Natural killer cell treated with Interleukin-12 subunit alpha and Interleukin-12 subunit beta and Interleukin-15 and Interleukin-18, amount 100 ng/mL, for 72 hours (primary cell): ENCODE results near the gene OR52A5. TPM values are rescaled to one million over a fixed set of nuclear protein-coding genes. Genes with fewer than 3 reads are reported as not detected.
"Not testable (repeated sequence)": the region's sequence is repeated elsewhere in the genome, so short reads cannot be mapped to it uniquely, and the experiment has no call there.

ENCODE experiments used
- ATAC-seq, 2 donors: fragments of 150-1000 bp; cut with Tn5 transposase in 1 of 2; sonication (Bioruptor Pico), chemical (Tn5 transposase) in 1 of 2; 2 replicates each; pipeline ENCODE4 v1.10.0; 2021
- DNase-seq: peaks from one replicate; pipeline ENCODE4 v3.0.0; 2022; ENCODE audit warnings: low spot score
- H3K27ac Mint-ChIP-seq, 2 donors: 1 replicate in 1 of 2; 2 replicates in 1 of 2; pipeline ENCODE4 v1.8.0; 2022; ENCODE audit warnings: mixed read lengths in 2 of 2, mild to moderate bottlenecking in 1 of 2, moderate library complexity in 1 of 2
- H3K27me3 Mint-ChIP-seq, 2 donors: 1 replicate in 1 of 2; 2 replicates in 1 of 2; pipeline ENCODE4 v1.8.0; 2022; ENCODE audit warnings: mixed read lengths in 2 of 2
- H3K36me3 Mint-ChIP-seq: one replicate; pipeline ENCODE4 v1.8.0; 2022; ENCODE audit warnings: mixed read lengths
- H3K4me1 Mint-ChIP-seq, 2 donors: 1 replicate in 1 of 2; 2 replicates in 1 of 2; pipeline ENCODE4 v1.8.0; 2022; ENCODE audit warnings: low read depth in 2 of 2, mixed read lengths in 2 of 2, mild to moderate bottlenecking in 1 of 2
- H3K4me3 Mint-ChIP-seq: one replicate; pipeline ENCODE4 v1.8.0; 2022; ENCODE audit warnings: mixed read lengths
- H3K9me3 Mint-ChIP-seq: 2 replicates; pipeline ENCODE4 v1.8.0; 2022; ENCODE audit warnings: mixed read lengths
- total RNA-seq, 2 donors: library from RNA; stranded (reverse); gene quantifications; one replicate each; pipeline ENCODE4 v1.2.3, GENCODE V29; 2022

OR52A5 gene
- total RNA-seq: not detected

DNA sequence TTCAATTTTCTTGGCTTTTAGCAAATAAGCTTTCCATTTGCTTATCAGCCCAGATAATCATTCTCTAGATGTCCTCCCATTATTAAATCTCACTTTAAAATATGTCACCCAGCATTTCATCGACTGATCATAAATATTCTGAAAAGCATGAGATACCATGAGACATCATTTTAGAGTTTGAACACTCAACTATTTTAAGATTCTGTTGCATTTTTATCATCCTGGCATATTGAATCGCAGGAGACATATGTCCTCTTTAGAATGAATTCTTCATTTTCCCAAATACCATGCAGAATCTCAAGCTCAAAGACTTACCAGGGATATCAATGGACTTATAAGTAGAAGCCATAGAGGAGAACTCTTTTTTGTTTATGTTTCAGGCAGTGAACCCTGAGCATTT lies at the start of gene OR52A5:
OR52A5 (minus strand) TSS at position 361 of the 400 bp plus-strand sequence. CDS start 5,714 bp downstream, outside the sequence.
- ATAC-seq: no peak
- Mint-ChIP-seq H3K36me3 (no peaks in the 10 kb centered on the region), H3K9me3 (no peaks in the 10 kb centered on the region)

DNA sequence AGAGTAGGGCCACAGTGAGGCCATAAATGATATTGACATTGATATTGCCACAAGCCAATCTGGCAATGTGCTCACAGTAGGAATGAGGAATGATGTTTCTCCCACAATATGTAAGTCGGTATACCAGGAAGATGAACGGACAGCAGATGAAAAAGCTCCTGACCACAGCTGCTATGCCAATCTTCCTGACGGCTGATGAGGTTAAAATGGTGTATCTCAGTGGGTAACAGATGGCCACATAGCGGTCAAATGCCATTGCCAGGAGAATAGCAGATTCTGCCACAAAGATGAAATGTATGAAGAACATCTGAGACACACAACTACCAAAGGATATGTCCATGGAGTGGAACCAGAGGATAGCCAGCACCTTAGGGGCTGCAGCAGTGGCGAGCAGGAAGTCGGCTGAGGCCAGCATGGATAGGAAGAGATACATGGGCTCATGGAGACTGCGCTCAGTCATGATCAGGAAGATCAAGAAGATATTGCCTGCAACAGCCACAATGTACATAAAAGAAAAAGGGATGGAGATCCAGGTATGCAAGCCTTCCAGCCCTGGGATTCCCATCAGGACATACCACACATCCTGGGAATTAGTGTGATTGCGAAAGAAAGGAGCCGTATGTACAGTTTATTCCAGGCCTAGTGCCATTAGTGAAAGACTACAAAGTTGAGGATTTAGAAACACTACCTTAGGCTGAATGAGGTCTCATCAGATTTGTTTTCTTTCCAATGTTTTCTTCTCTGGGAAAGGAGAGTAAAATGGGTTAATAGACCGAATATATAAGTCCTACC lies 40.1 kb upstream of the OR52A5 start:
- ATAC-seq: no peak
- H3K27ac Mint-ChIP-seq: no peak overlapping the region
- H3K4me1 Mint-ChIP-seq: no peaks in the 10 kb centered on the region
- H3K4me3 Mint-ChIP-seq: no peak overlapping the region
- H3K36me3 Mint-ChIP-seq: no peaks in the 10 kb centered on the region
- DNase-seq: no peak
- no peaks in the 10 kb centered on the region for H3K27me3 Mint-ChIP-seq
- H3K9me3 Mint-ChIP-seq: peaks cover 2% of the 10 kb centered on the region

More for the DNA sequence above, at the start of gene OR52A5:
- H3K27me3 Mint-ChIP-seq: peaks cover 2 to 6% of the 10 kb centered on the region in 2 donors
- no peak within 1 kb of the TSS for H3K4me3 Mint-ChIP-seq
- H3K4me1 Mint-ChIP-seq: no peaks in the 10 kb centered on the region
- DNase-seq: no peak
- no peak within 1 kb of the TSS for H3K27ac Mint-ChIP-seq

GRCh38 chr11:5174934-5175333 lies 36.8 kb upstream of the OR52A5 start:
- no peaks in the 10 kb centered on the region for H3K36me3 Mint-ChIP-seq

DNA sequence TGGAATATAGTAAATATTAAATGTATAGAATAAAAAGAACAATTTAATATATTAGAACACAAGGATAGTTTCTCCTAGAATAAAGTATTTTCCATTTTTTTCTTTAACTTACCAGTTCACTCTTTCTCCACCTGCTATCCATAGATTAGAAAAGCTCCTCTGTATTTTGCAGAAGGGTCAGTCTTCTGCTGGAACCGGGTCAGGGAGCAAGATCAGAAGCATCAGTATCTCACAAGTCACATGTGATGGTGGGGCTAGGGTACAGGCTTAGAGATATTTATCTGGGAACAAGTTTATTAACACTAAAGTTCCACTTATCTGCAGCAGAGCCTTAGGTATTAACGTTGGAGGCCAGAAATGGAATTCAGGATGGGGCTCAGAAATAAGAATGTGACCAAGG lies 33.7 kb upstream of the OR52A5 start:
- Mint-ChIP-seq H3K9me3 (peaks cover 4% of the 10 kb centered on the region), H3K27me3 (no peaks in the 10 kb centered on the region)

More at GRCh38 chr11:5174934-5175333, 36.8 kb upstream of the OR52A5 start:
- ATAC-seq: no peak
- no peak overlapping the region for H3K27ac Mint-ChIP-seq
- no peak overlapping the region for H3K4me3 Mint-ChIP-seq
- DNase-seq: no peak
- peaks cover 4% of the 10 kb centered on the region for H3K9me3 Mint-ChIP-seq
- H3K27me3 Mint-ChIP-seq: no peaks in the 10 kb centered on the region
- no peaks in the 10 kb centered on the region for H3K4me1 Mint-ChIP-seq

GRCh38 chr11:5165898-5166297 lies 27.7 kb upstream of the OR52A5 start:
- DNase-seq, H3K27me3 Mint-ChIP-seq, H3K4me1 Mint-ChIP-seq, H3K4me3 Mint-ChIP-seq, H3K36me3 Mint-ChIP-seq, ATAC-seq, H3K27ac Mint-ChIP-seq: not testable (repeated sequence)
- peaks cover 14% of the 10 kb centered on the region for H3K9me3 Mint-ChIP-seq

More for the DNA sequence above, 33.7 kb upstream of the OR52A5 start:
- no peak overlapping the region for H3K4me3 Mint-ChIP-seq
- H3K27ac Mint-ChIP-seq: no peak overlapping the region
- ATAC-seq: no peak
- no peaks in the 10 kb centered on the region for H3K36me3 Mint-ChIP-seq
- DNase-seq: no peak
- no peaks in the 10 kb centered on the region for H3K4me1 Mint-ChIP-seq

DNA sequence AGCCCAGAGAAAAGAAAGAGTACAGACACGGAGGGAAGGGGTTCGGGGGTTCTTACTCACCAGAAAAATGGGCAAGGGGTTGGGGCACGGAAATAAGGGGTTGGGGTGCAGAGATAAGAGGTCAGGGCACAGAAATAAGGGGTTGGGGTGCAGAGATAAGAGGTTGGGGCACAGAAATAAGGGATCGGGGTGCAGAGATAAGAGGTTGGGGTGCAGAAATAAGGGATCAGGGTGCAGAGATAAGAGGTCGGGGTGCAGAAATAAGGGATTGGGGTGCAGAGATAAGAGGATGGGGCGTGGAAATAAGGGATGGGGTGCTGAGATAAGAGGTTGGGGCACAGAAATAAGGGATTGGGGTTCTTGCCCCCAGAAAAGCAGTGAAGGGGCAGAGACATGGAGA lies 26.7 kb upstream of the OR52A5 start:
- H3K4me1 Mint-ChIP-seq, DNase-seq, H3K4me3 Mint-ChIP-seq, H3K27me3 Mint-ChIP-seq, H3K36me3 Mint-ChIP-seq, ATAC-seq, H3K27ac Mint-ChIP-seq: not testable (repeated sequence)
- peaks cover 15% of the 10 kb centered on the region for H3K9me3 Mint-ChIP-seq

- H3K9me3 Mint-ChIP-seq: peaks cover 15% of the 10 kb centered on the region
- H3K27ac Mint-ChIP-seq, H3K36me3 Mint-ChIP-seq, H3K27me3 Mint-ChIP-seq, H3K4me1 Mint-ChIP-seq, DNase-seq, H3K4me3 Mint-ChIP-seq, ATAC-seq: not testable (repeated sequence)
Observed at GRCh38 chr11:5161045-5161444, 22.9 kb upstream of the OR52A5 start.

DNA sequence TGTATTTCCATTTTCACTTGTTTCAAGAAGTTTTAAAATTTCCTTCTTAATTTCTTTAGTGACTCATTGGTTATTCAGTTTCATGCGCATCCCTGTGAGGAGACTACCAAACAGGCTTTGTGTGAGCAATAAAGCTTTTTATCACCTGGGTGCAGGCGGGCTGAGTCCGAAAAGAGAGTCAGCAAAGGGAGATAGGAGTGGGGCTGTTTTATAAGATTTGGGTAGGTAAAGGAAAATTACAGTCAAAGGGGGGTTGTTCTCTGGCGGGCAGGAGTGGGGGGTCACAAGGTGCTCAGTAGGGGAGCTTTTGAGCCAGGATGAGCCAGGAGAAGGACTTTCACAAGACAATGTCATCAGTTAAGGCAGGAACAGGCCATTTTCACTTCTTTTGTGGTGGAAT lies 22.1 kb upstream of the OR52A5 start:
- peaks cover 15% of the 10 kb centered on the region for H3K9me3 Mint-ChIP-seq
- not testable (repeated sequence) for ATAC-seq, DNase-seq, H3K27ac Mint-ChIP-seq, H3K4me1 Mint-ChIP-seq, H3K27me3 Mint-ChIP-seq, H3K4me3 Mint-ChIP-seq, H3K36me3 Mint-ChIP-seq

- H3K27ac Mint-ChIP-seq: no peak overlapping the region
- ATAC-seq (no peak), DNase-seq (no peak)
- no peaks in the 10 kb centered on the region for H3K4me1 Mint-ChIP-seq
- H3K9me3 Mint-ChIP-seq: peaks cover 15% of the 10 kb centered on the region
- H3K27me3 Mint-ChIP-seq: peaks cover 0 to 6% of the 10 kb centered on the region in 2 donors
- no peak overlapping the region for H3K4me3 Mint-ChIP-seq
- no peaks in the 10 kb centered on the region for H3K36me3 Mint-ChIP-seq
Observed at GRCh38 chr11:5159806-5160205, 21.6 kb upstream of the OR52A5 start.

- ATAC-seq: no peak
- no peak for DNase-seq
- Mint-ChIP-seq H3K4me1 (no peaks in the 10 kb centered on the region), H3K9me3 (no peaks in the 10 kb centered on the region), H3K27ac (no peak within 1 kb of the TSS), H3K36me3 (no peaks in the 10 kb centered on the region), H3K27me3 (no peaks in the 10 kb centered on the region), H3K4me3 (no peak within 1 kb of the TSS)
Observed at GRCh38 chr11:5154657-5155056, 16.5 kb upstream of the OR52A5 start, which contains the start of gene OR52A1. OR52A1 (minus strand) TSS chr11:5154757; CDS start chr11:5152369, 2,388 bp downstream.

DNA sequence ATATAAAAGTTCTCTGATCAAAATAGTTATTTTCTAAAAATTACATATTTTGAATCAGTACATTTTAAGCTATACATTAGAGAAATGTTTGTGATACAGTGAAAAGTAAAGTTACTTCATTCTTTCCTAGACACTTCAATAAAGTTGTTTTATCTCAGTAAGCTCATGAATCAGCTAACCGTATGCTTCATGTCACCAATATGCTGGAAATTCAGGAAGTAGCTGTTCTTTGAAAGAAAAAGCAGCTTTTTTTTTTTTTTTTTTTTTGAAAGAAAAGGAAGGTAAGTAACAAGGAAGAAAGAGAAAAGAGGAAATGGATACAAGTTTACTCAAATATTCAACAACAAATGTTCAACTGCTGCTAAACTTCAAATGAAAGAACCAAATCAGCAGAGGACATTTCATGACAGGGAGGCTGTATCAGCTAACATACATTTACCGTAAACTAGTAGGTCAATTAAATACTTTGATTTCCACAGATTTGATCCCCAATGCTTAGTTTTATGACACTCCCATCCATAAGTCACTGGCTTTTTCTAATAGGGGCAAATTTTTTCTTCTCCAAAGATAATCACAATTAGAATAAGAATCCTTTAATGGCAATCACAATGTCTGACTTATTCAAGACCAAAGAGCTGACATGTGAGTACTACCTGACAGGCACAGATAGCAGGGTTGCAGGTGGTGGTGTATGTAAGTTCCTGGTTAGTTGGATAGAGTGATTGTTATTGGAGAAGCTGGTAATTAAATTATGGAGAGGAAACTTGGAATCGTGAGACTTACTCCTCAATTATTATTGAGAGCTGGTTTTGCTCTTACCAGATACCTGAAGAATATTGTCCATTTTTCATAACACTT lies 15.6 kb upstream of the OR52A5 start:
- Mint-ChIP-seq H3K4me1 (no peaks in the 10 kb centered on the region), H3K9me3 (no peaks in the 10 kb centered on the region), H3K4me3 (no peak overlapping the region), H3K27me3 (no peaks in the 10 kb centered on the region), H3K27ac (no peak overlapping the region), H3K36me3 (no peaks in the 10 kb centered on the region)
- ATAC-seq: no peak
- DNase-seq: no peak

DNA sequence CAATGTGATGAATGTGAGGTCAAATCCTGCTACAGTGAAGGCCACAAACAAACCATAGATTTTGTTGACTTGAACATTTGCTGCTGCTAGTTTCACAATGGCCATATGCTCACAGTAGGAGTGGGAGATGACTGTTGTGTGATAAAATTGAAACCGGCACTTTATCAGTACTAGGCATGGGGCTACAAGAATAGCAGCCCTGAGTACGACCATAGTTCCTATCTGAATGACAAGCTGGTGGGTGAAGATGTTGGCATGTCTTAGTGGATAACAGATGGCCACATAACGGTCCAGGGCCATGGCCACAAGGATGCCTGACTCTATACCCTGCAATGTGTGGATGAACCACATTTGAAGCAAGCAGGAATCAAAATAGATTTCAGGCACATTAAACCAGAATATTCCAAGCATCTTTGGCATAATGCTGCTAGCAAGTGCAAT lies 13.6 kb upstream of the OR52A5 start:
- H3K27me3 Mint-ChIP-seq: no peaks in the 10 kb centered on the region
- H3K4me3 Mint-ChIP-seq: no peak overlapping the region
- DNase-seq (no peak), ATAC-seq (no peak)
- H3K36me3 Mint-ChIP-seq: no peaks in the 10 kb centered on the region
- no peaks in the 10 kb centered on the region for H3K9me3 Mint-ChIP-seq
- no peak overlapping the region for H3K27ac Mint-ChIP-seq
- no peaks in the 10 kb centered on the region for H3K4me1 Mint-ChIP-seq

- H3K27me3 Mint-ChIP-seq, H3K36me3 Mint-ChIP-seq, H3K4me1 Mint-ChIP-seq, ATAC-seq, DNase-seq, H3K9me3 Mint-ChIP-seq, H3K4me3 Mint-ChIP-seq, H3K27ac Mint-ChIP-seq: not testable (repeated sequence)
Observed at GRCh38 chr11:5144206-5144605, 6.0 kb upstream of the OR52A5 start.

DNA sequence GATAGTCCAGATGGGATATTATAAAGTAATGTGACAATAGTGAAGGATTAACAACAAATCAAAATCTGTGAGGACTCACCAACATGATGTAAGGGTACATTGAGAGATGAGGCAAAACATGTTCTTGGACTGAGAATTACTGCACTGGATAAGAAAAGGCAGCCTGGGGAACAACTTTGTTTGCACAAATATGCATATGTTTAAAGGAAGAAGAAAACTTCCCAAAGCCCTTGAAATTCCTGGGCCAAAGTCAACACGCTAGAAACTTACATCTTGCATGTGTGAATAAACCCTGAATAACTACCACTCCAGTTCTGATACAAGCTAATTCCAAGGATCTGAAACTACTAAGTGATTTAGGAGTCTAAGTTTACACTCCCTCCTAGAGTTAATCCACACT lies 1.1 kb downstream of the OR52A5 start:
- Mint-ChIP-seq H3K27ac (no peak overlapping the region), H3K9me3 (no peaks in the 10 kb centered on the region), H3K27me3 (peaks cover 2 to 6% of the 10 kb centered on the region in 2 donors), H3K4me1 (no peaks in the 10 kb centered on the region), H3K4me3 (no peak overlapping the region), H3K36me3 (no peaks in the 10 kb centered on the region)
- DNase-seq (no peak), ATAC-seq (no peak)
